Breast epithelium (tissue), 3 donors: ENCODE measurements around the gene GPC5.

ENCODE experiments used
- CTCF ChIP-seq, 3 donors: fragments of 450-650 bp; IDR thresholded peaks; one replicate each; pipeline ENCODE4 v1.5.1; 2016 to 2017; ENCODE audit warnings: antibody characterized with exemption in 3 of 3, mild to moderate bottlenecking in 3 of 3, moderate library complexity in 3 of 3
- POLR2A ChIP-seq: fragments of 450-650 bp; IDR thresholded peaks from one replicate; pipeline ENCODE4 v1.6.1; 2016; ENCODE audit warnings: antibody characterized with exemption, mild to moderate bottlenecking, moderate library complexity

- TF ChIP-seq CTCF (IDR thresholded peaks at IDR 0.05) (no peak), POLR2A (no peak)
Observed at GRCh38 chr13:91702411-91702810, 304.0 kb downstream of the GPC5 start.
